ENCODE results near the gene PCDH12.

DNA sequence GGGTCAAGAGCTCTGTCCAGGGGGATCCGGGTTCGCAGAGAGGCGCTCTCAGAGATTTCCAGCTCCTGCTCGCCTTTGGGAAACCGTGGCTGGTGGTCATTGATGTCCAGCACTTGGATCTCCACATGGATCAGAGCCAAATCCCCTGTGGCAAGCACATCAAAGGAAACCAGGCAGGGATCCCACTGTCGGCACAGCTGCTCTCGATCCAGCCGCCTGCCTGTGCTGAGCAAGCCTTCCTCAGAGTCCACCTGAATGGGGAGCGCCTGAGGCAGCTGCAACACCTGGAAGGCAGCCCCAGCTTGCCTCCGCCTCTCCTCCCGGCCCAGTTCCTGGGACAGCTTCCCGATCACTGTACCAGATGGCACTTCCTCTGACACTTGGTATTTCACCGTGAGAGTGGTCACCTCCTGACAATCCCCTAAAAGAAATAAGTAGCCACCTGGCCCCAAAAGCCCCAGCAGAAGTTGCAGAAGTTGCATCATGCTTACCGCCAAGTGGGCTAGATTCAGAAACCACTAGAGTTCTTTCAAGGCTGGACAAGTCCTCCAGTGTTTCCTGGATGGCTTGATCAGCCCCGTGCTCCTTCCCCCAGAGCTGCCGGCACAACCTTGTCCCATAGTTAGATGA is 520 bp downstream of the PCDH12 start:
- TF ChIP-seq, protein P1, sequence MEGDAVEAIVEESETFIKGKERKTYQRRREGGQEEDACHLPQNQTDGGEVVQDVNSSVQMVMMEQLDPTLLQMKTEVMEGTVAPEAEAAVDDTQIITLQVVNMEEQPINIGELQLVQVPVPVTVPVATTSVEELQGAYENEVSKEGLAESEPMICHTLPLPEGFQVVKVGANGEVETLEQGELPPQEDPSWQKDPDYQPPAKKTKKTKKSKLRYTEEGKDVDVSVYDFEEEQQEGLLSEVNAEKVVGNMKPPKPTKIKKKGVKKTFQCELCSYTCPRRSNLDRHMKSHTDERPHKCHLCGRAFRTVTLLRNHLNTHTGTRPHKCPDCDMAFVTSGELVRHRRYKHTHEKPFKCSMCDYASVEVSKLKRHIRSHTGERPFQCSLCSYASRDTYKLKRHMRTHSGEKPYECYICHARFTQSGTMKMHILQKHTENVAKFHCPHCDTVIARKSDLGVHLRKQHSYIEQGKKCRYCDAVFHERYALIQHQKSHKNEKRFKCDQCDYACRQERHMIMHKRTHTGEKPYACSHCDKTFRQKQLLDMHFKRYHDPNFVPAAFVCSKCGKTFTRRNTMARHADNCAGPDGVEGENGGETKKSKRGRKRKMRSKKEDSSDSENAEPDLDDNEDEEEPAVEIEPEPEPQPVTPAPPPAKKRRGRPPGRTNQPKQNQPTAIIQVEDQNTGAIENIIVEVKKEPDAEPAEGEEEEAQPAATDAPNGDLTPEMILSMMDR (IDR thresholded peaks at IDR 0.05) = no peak
- TF ChIP-seq POLR2A (IDR thresholded peaks at IDR 0.05) = no peak

Data from heart left ventricle (tissue), 13 donors.